GM11168 (cell line): Measurements from ENCODE around the gene SLC39A11.

Source experiments
- in situ Hi-C: fragments of 300-500 bp; cut with MboI; formaldehyde crosslinking; loops from one replicate; pipeline ENCODE4 v1.12.0; 2022; ENCODE audit warnings: low sequenced_read_pairs; ENCODE audit not compliant: unreplicated experiment

The SLC39A11 gene

DNA sequence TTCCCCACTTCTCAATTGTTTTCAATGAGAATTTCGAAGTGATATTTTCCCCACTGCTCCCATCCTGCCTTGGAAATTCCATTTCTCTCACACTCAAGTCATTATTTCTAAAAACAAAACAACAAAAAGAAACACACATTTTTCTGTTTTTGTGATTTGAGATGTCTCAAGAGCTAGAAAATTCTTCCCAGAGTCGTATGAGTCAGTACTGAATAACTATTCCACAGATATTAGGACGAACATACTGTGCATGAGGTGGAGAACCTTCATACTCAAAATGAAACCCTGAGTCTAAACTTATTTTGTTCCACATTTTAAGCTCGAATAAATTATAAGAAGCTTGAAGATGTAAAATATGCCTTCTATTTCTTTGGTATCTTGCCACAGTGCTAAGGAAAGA is 204.6 kb downstream of the SLC39A11 start:
- in situ Hi-C loops, result no loop called here

DNA sequence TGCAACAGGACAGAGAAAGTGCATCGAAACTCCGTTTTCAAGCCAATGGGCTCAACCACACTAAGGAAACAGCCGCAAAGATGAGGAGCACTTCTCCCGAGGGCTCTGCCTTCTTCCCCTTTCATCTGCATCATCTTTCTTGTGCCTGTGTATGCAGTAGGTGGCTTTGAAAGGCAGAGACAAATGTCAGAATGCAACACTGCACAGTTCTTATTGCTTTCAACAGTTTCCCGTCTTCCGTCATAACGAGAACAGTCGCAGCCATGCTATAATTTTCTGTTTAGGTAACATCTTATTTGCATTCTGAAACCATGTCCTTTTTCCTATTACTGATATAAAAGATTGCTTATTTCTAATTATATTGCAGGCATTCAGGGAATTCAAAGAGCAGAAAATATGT is 205.2 kb downstream of the SLC39A11 start:
- in situ Hi-C loops, result no loop called here

- in situ Hi-C loops, result no loop called here
These were observed 205.9 kb downstream of the SLC39A11 start for GRCh38 chr17:72886622-72887021.

- in situ Hi-C loops, result no loop called here
These were observed 208.4 kb downstream of the SLC39A11 start for GRCh38 chr17:72884066-72884465.

GRCh38 chr17:72883351-72883750 is 209.1 kb downstream of the SLC39A11 start:
- in situ Hi-C loops, result no loop called here

- in situ Hi-C loops, result no loop called here
These were observed 210.1 kb downstream of the SLC39A11 start for GRCh38 chr17:72882426-72882825.

DNA sequence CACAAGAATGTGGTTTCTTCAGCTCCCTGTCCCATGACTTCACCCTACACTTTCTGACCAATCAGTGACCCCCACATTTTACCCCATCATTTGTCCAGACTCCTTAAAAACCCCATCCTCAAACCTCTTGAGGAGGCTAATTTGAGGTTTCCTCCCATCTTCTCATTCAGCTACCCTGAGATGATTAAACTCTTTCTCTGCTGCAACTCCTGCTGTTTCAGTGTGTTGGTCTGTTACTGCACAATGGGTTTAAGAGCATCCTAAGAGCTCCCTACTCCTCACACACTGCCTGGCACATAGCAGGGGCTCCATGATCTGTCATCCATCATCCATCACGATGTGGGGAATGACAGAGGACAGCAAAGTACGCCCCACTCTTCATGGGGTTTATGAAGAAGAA is 212.6 kb downstream of the SLC39A11 start:
- in situ Hi-C loops, result no loop called here

DNA sequence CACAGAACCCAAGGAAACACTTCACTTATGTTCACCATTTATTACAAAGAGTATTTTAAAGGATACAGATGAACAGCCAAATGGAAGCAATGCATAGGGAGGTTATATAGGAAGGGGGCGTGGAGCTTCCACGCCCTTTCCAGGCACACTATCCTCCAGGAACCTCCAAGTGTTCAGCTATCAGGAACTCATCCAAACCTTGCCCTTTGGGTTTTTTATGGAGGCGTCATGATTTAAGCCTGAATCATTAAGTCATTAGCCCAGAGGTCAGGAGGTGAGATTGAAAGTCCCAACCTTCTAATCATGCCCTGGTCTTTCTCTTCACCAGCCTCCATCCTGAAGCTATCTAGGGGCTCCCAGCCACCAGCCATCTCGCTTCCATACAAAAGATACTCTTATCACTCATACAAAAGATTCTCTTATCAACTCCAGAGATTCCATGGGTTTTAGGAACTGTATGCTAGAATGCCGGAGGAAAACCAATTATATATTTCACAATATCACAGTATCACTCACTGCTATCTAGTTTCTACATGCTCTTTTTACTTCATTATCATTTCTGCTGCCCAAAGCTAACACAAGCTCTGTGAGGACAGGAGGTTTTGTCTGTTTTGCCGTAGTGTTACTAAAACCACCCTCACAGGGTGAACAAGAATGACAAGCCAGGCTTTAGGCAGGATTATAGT is 213.4 kb downstream of the SLC39A11 start:
- in situ Hi-C loops, result no loop called here

- in situ Hi-C loops, result no loop called here
These were observed 215.1 kb downstream of the SLC39A11 start for GRCh38 chr17:72877348-72877747.

GRCh38 chr17:72876413-72876812 is 216.1 kb downstream of the SLC39A11 start:
- in situ Hi-C loops, result no loop called here

DNA sequence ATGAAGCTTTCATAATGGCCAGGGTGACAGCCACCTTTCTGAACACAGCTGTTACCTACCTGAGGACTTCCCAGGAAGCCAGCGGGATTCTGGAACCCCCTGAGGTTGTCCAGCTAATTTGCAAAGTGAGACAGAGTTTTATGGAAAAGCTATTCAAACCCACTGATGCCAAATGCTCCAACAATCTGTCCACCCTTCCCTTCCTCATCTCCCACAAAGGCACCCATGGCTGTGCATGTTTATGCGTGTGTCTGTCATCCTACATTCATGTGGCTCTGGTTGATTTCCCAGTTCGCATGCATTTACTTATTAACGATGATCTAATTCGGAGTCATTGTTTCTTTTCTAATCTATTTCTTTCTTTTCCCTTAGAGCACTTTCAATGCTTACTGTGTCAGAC is 217.1 kb downstream of the SLC39A11 start:
- in situ Hi-C loops, result no loop called here

- in situ Hi-C loops, result no loop called here
These were observed 220.1 kb downstream of the SLC39A11 start for GRCh38 chr17:72872396-72872795.

DNA sequence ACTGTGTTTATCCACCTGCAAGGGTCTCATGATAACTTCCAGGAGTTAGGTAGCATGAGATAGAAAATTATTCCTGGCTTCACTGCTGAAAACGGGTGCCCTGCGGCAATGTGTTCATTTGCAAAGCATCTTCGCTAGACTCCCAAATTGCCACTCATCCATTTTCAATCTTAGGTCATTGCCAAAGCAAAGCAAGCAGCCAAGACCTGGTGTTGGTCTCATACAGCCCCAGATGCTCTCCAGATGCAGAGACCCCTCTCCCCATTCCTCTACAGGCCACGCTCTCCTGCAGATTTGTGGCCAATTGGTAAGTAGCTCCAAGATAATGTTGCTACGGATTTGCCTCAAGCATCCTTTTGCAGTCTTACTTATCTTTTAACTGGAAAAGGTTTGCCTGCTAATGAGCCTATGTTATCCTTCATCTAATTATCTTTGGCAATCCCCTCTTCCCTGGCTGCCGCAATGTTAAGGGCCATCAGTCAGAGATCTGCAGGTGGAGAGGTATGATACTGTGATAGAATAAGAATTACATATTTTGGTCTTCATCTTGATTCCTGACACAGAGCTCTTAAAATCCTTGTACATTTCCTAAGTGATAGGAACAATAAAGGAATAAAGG is 222.0 kb downstream of the SLC39A11 start:
- in situ Hi-C loops, result no loop called here

- in situ Hi-C loops, result no loop called here
These were observed 222.9 kb downstream of the SLC39A11 start for GRCh38 chr17:72869630-72870029.

DNA sequence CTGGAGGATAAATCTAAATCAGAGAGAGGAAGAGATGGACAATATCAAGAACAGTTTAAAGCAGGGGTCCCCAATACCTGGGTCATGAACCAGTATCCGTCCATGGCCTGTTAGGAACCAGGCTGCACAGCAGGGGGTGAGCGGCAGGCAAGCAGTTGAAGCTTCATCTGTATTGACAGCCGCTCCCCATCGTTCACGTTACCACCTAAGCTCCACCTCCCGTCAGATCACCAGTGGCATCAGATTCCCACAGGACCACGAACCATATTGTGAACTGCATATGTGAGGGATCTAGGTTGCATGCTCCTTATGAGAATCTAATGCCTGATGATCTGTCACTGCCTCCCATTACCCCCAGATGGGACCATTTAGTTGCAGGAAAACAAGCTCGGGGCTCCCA is 226.5 kb downstream of the SLC39A11 start:
- in situ Hi-C loops, result no loop called here

DNA sequence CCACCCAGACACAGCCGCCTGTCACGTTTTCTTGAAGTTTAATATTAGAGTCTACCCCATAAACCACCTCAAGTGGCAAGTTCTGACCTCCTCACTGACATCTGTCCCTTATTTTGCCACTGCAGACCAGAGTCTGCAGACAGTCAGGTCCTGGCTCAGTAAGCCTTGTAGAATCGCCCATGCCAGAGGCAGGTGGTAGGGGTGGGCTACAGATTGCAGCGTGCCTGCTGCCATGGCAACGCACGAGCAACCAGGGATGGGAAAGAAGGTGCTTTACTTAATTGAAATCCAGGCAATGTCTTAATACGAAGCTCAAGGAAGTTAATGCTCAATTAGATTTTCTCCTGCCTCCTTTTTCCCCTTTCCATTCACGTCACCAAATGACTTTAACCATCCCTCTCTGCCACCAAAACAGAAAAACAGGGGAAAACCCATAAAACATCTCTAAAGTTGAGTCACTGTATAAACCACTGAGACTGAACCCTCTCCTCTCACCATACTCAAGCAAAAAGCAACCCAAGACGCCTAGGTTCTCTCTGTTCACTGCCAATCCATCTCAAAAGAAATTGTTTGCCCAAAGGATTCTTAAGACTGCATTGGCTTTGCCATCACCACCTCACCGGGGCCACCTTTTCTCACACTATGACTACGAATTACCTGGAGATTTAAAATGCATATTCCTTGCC is 228.8 kb downstream of the SLC39A11 start:
- in situ Hi-C loops, result no loop called here

DNA sequence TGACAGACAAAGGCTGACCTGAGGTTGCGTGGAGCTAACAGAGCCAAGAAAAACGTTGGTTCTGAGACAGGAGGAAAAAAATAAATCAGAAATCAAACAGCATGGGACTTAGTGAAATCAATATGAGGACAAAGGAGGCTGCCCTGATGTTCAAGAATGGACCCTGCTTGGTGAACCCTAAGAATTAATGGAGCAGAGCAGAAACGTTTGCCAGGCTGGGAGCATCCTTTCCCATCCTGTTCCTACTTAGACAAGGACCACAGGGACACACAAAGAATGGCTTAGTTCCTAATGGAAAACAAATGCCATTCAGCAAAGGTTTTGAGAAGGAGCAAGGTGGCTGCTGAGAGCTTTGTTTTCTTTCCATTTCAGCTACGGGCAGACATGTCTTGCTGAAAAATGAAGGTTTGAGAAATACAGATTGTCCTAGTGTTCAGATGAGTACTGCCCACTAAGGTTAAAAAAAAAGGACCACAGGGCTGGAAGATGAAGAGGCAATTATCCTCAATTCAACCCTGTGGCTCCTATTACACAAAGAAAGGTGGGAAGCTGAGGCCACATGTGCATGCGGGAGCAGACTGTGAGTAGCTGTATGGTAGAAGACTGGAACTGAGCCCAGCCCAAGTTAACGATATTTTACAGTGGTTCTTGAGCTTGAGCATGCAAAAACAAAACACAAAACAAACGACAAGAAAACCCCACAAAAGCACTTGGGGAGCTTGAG is 230.1 kb downstream of the SLC39A11 start:
- in situ Hi-C loops, result no loop called here

DNA sequence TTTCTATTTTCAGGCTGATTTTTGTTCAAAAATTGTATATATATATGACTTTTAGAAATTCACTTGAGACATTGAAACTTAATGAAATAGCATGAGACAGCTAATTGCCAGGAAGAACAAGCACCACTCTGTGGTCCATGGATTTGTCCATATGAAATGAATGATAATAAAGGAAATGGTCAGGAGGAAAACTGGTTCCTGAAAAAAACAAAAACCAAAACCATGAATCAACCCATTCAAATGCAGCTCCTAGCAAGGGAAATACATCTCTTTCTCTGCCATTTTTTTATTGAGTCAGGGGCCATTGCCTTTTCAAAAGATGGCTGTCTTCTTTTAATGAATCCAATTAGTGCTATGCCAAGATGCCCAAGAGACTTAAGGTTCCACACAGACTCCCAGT is 230.7 kb downstream of the SLC39A11 start:
- in situ Hi-C loops, result no loop called here

DNA sequence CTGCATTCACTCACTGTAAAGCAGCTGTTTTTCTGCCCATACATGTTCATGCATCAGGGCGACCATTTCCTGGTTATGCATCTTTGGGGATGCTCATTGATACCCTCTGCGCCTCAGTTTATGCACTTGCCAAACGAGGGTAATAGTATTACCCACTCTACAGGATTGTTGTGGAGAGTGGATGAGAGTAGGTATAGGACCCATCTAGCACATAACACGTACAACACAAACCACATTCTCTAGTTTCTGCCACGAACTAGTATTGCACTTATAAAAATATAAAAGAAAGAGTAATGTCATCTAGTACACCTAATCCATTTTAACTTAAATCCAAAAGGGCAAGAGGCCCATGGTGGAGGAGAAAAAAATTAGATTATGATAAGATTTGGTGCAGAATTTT is 231.7 kb downstream of the SLC39A11 start:
- in situ Hi-C loops, result no loop called here

DNA sequence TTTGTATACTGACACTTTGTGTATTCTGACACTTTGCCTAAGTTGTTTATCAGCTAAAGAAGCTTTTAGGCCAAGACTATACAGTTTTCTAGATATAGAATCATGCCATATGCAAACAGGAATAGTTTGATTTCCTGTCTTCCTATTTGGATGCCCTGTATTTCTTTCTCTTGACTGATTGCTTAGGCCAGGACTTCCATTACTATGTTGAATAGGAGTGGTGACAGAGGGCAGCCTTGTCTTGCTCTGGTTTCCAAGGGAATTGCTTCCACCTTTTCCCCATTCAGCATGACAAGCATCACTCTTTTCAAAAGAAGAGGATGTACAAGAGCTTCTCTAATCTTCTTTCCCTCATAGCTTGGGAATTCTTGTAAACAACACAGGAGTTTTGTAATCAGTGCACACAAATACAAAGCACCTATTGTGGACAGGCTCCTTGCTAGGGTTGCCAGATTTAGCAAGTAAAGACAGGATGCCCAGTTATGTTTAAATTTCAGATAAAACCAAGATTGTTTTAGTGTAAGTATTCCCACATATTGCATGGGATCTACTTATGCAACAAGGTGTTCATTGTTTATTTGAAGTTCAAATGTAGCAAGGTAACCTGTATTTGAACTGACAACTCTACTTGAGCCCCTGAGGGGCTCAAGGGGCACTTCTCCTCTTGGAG is 233.5 kb downstream of the SLC39A11 start:
- in situ Hi-C loops, result no loop called here
